Common myeloid progenitor, CD34-positive (primary cell): ENCODE measurements around the gene P2RY6.
A peak's percentile ranks its signal among the peaks of the same experiment; 100 is the strongest.

Source experiments
- CTCF ChIA-PET: fragments of 350-600 bp; sonication (Branson Sonifier 250); formaldehyde crosslinking; loops from one replicate; lab custom pipeline; 2021; ENCODE audit warnings: antibody characterized with exemption; lab: Charles Lee
- POLR2A ChIA-PET: fragments of 350-600 bp; sonication (Branson Sonifier 250); formaldehyde crosslinking; loops from one replicate; lab custom pipeline; 2021; ENCODE audit warnings: antibody characterized with exemption; lab: Charles Lee
- DNase-seq, 3 donors: peaks; one replicate each; pipeline versions ENCODE4 v3.0.0 to v3.0.0-alpha.2; 2013
- H3K27ac ChIP-seq, 2 experiments: 1 replicate in 1 of 2; 2 replicates in 1 of 2; pipeline ENCODE4 v1.7.0; 2013; ENCODE audit warnings: inconsistent platforms in 2 of 2, low read length in 2 of 2, mild to moderate bottlenecking in 2 of 2, low read depth in 1 of 2, moderate library complexity in 1 of 2; ENCODE audit not compliant: severe bottlenecking in 2 of 2, insufficient read depth in 1 of 2, poor library complexity in 1 of 2
- H3K27me3 ChIP-seq, 5 experiments: replicated peaks in 2 of 5; 1 replicate in 3 of 5; 2 replicates in 2 of 5; pipeline versions ENCODE4 v1.6.1 to v1.7.0; 2013; ENCODE audit warnings: low read length in 4 of 5, mild to moderate bottlenecking in 2 of 5, moderate library complexity in 2 of 5, inconsistent platforms in 1 of 5; ENCODE audit not compliant: insufficient read depth in 5 of 5, control insufficient read depth in 4 of 5
- H3K36me3 ChIP-seq, 4 experiments: 1 replicate in 2 of 4; 2 replicates in 2 of 4; pipeline versions ENCODE4 v1.6.1 to v1.7.0; 2013; ENCODE audit warnings: low read length in 3 of 4, control low read depth in 1 of 4, mild to moderate bottlenecking in 1 of 4; ENCODE audit not compliant: control insufficient read depth in 4 of 4, insufficient read depth in 4 of 4
- H3K4me1 ChIP-seq, 4 experiments: 1 replicate in 3 of 4; 2 replicates in 1 of 4; pipeline versions ENCODE4 v1.6.1 to v1.7.1; 2013; ENCODE audit warnings: low read length in 3 of 4, mild to moderate bottlenecking in 3 of 4, control low read depth in 1 of 4, inconsistent platforms in 1 of 4, moderate library complexity in 1 of 4; ENCODE audit not compliant: control insufficient read depth in 4 of 4, insufficient read depth in 4 of 4; ENCODE audit errors: control extremely low read depth in 1 of 4
- H3K4me3 ChIP-seq, 7 experiments: 1 replicate in 4 of 7; 2 replicates in 3 of 7; pipeline versions ENCODE4 v1.5.1 to v1.7.0; 2013; ENCODE audit warnings: mild to moderate bottlenecking in 7 of 7, low read length in 6 of 7, moderate library complexity in 6 of 7, inconsistent platforms in 2 of 7, low read depth in 2 of 7, control low read depth in 1 of 7; ENCODE audit not compliant: insufficient read depth in 4 of 7, control insufficient read depth in 1 of 7; ENCODE audit errors: extremely low read depth in 1 of 7
- H3K9me3 ChIP-seq, 5 experiments: 1 replicate in 4 of 5; 2 replicates in 1 of 5; pipeline versions ENCODE4 v1.6.1 to v1.7.1; 2013; ENCODE audit warnings: low read length in 4 of 5, mild to moderate bottlenecking in 2 of 5, inconsistent platforms in 1 of 5, low read depth in 1 of 5, moderate library complexity in 1 of 5; ENCODE audit not compliant: control insufficient read depth in 4 of 5, insufficient read depth in 2 of 5; ENCODE audit errors: control extremely low read depth in 1 of 5
- WGBS: methylation state at CpG from one replicate; pipeline ENCODE4 v1.1.5; 2013; ENCODE audit not compliant: insufficient coverage; 5-methylcytosine and 5-hydroxymethylcytosine counted together

P2RY6 gene

GRCh38 chr11:73285721-73286120, 13.6 kb downstream of the P2RY6 start:
- ChIA-PET POLR2A (no interaction called here), CTCF (interaction anchor here (0.7 to 15.2 kb wide), 4 partner anchors 10 to 107 kb away, joined by 3 to 154 read pairs (median 6); partner anchors contain the start of gene P2RY6)
- no peaks in the 10 kb centered on the region for H3K9me3 ChIP-seq
- no peaks in the 10 kb centered on the region for H3K36me3 ChIP-seq
- WGBS, result 93% methylated on average over 1 of the region's 1 CpG
- H3K27ac ChIP-seq, result no peak overlapping the region
- H3K4me3 ChIP-seq, result no peak overlapping the region
- no peak for DNase-seq
- H3K27me3 ChIP-seq, result no peaks in the 10 kb centered on the region
- peaks cover 0 to 63% (median 28%) of the 10 kb centered on the region in 4 experiments for H3K4me1 ChIP-seq

GRCh38 chr11:73286240-73286810, 14.2 kb downstream of the P2RY6 start:
- ChIA-PET CTCF (interaction anchor here (0.7 to 15.2 kb wide), 5 partner anchors 9 to 108 kb away, joined by 3 to 154 read pairs (median 92); partner anchors contain the start of gene P2RY6), POLR2A (no interaction called here)
- 82% methylated on average over 1 of the region's 9 CpGs for WGBS

GRCh38 chr11:73287400-73288101, 15.4 kb downstream of the P2RY6 start:
- no peak overlapping the region for H3K27ac ChIP-seq
- WGBS, result 87% methylated on average over 4 of the region's 10 CpGs
- H3K4me3 ChIP-seq, result peak overlapping the region in 1 of 7 experiments; percentile 11
- H3K4me1 ChIP-seq, result peaks cover 0 to 51% (median 26%) of the 10 kb centered on the region in 4 experiments
- H3K27me3 ChIP-seq, result no peaks in the 10 kb centered on the region
- ChIA-PET CTCF (interaction anchor here (0.7 to 16.2 kb wide), 8 partner anchors 9 to 456 kb away, joined by 3 to 200 read pairs (median 94); partner anchors contain the start of genes ARHGEF17 and P2RY6), POLR2A (interaction anchor here (0.6 kb wide), 1 partner anchor 36 kb away, joined by 3 read pairs; no protein-coding TSS in a partner anchor)
- no peaks in the 10 kb centered on the region for H3K9me3 ChIP-seq
- H3K36me3 ChIP-seq, result no peaks in the 10 kb centered on the region
- no peak for DNase-seq

More at GRCh38 chr11:73286240-73286810, 14.2 kb downstream of the P2RY6 start:
- H3K36me3 ChIP-seq, result no peaks in the 10 kb centered on the region
- DNase-seq, result no peak
- H3K4me1 ChIP-seq, result peaks cover 0 to 57% (median 26%) of the 10 kb centered on the region in 4 experiments
- H3K4me3 ChIP-seq, result no peak overlapping the region
- no peak overlapping the region for H3K27ac ChIP-seq
- H3K9me3 ChIP-seq, result no peaks in the 10 kb centered on the region
- H3K27me3 ChIP-seq, result no peaks in the 10 kb centered on the region

GRCh38 chr11:73288192-73288872, 16.2 kb downstream of the P2RY6 start:
- peak in 2 of 3 donors; percentile 68 to 69 for DNase-seq
- POLR2A ChIA-PET, result interaction anchor here (0.6 to 0.7 kb wide), 3 partner anchors 33 to 1135 kb away, joined by 3 to 5 read pairs (median 3); no protein-coding TSS in a partner anchor

GRCh38 chr11:73288873-73289707, 17.0 kb downstream of the P2RY6 start:
- POLR2A ChIA-PET, result interaction anchor here (0.6 kb wide), 1 partner anchor 1136 kb away, joined by 5 read pairs; no protein-coding TSS in a partner anchor
- CTCF ChIA-PET, result interaction anchor here (0.5 to 16.2 kb wide), 16 partner anchors 10 to 461 kb away, joined by 3 to 200 read pairs (median 4); partner anchors contain the start of genes ARHGEF17 and P2RY6
- 18% methylated on average over 15 of the region's 17 CpGs for WGBS
- no peaks in the 10 kb centered on the region for H3K27me3 ChIP-seq
- H3K9me3 ChIP-seq, result no peaks in the 10 kb centered on the region
- peaks cover 0 to 57% (median 27%) of the 10 kb centered on the region in 4 experiments for H3K4me1 ChIP-seq
- peak overlapping the region in 4 of 7 experiments; percentile 39 to 67 (median 52) for H3K4me3 ChIP-seq
- no peaks in the 10 kb centered on the region for H3K36me3 ChIP-seq
- no peak overlapping the region for H3K27ac ChIP-seq
- DNase-seq, result peak; percentile 62 to 75 (median 73)

More at GRCh38 chr11:73288192-73288872, 16.2 kb downstream of the P2RY6 start:
- Histone ChIP-seq H3K36me3 (no peaks in the 10 kb centered on the region), H3K9me3 (no peaks in the 10 kb centered on the region), H3K4me3 (peak overlapping the region in 1 of 7 experiments; percentile 7), H3K27me3 (no peaks in the 10 kb centered on the region), H3K4me1 (peaks cover 0 to 57% (median 27%) of the 10 kb centered on the region in 4 experiments), H3K27ac (no peak overlapping the region)
- CTCF ChIA-PET, result interaction anchor here (1.0 to 16.2 kb wide), 11 partner anchors 9 to 460 kb away, joined by 3 to 200 read pairs (median 18); partner anchors contain the start of genes ARHGEF17 and P2RY6
- 33% methylated on average over 5 of the region's 5 CpGs for WGBS

GRCh38 chr11:73290536-73290935, 18.4 kb downstream of the P2RY6 start:
- WGBS, result 98% methylated on average over 4 of the region's 4 CpGs
- Histone ChIP-seq H3K36me3 (no peaks in the 10 kb centered on the region), H3K27ac (no peak overlapping the region), H3K27me3 (no peaks in the 10 kb centered on the region), H3K9me3 (no peaks in the 10 kb centered on the region), H3K4me3 (no peak overlapping the region), H3K4me1 (peaks cover 0 to 56% (median 28%) of the 10 kb centered on the region in 4 experiments)
- DNase-seq, result no peak
- CTCF ChIA-PET, result interaction anchor here (1.0 to 16.2 kb wide), 10 partner anchors 13 to 459 kb away, joined by 3 to 200 read pairs (median 55); partner anchors contain the start of genes ARHGEF17 and P2RY6
- POLR2A ChIA-PET, result interaction anchor here (0.7 kb wide), 1 partner anchor 11 kb away, joined by 3 read pairs; no protein-coding TSS in a partner anchor
